ENCODE results near the gene MXD4.

Gene MXD4

GRCh38 chr4:2291705-2292645, 30.1 kb upstream of the MXD4 start:
- no peak for DNase-seq (ENCODE audit: low spot score)

DNA sequence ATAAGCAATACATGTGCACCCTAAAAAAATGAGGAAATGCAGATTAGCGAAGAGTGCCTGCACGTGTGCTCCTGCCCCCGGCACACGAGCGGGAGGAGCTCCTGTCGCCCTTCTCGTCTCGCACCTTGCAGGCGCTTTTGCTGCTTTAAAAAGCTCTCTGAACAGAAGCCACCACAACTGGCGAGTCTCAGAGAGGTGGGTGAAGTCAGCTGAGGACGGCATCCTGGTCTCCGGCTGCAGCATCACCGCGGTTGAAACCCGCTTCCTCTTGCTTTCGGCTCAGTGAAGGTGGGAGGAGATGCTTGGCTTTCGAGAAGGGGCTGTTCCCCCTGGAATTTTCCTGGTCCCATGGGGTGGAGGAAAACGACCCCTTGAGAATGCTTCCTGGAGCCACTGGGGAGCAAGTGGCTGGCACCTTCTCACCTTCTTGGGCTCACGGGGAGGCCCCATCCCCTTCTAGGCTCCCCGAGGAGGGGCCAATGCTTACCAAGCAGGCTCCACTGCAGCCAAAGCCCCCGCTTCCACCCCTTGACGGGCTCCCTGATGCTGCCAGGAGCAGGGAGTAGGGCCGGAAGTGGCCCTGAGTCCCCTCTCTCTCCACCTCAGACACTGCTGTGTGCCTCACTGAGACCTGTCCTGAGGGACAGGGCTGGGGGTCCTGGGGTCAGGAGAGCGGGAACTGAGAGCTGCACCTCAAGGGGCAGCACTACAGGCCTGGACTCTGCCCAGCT, 29.2 kb upstream of the MXD4 start:
- DNase-seq (ENCODE audit: low spot score), result peak; percentile 42

DNA sequence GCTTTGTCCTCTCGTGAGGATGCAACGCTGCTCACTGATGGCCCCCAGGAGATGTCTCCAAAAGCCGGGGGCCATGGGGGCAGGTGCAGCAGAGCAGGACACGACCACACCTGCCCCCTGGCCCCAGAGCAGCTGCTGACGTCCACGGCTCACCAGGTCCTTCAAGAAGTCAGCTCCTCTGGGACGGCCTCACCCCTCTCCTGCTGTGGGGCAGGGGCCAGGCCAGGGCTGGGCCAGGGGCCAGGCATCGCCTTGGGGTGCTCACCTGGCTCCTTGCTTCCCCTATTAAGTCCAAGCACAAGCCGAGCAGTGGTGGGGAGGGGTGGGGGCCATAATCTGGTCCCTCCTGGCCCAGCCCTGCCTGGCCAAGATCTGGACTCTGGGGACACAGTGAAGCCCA, 28.6 kb upstream of the MXD4 start:
- no peak for DNase-seq (ENCODE audit: low spot score)

- DNase-seq (ENCODE audit: low spot score), result no peak
Measured at GRCh38 chr4:2289955-2290333, 28.0 kb upstream of the MXD4 start.

DNA sequence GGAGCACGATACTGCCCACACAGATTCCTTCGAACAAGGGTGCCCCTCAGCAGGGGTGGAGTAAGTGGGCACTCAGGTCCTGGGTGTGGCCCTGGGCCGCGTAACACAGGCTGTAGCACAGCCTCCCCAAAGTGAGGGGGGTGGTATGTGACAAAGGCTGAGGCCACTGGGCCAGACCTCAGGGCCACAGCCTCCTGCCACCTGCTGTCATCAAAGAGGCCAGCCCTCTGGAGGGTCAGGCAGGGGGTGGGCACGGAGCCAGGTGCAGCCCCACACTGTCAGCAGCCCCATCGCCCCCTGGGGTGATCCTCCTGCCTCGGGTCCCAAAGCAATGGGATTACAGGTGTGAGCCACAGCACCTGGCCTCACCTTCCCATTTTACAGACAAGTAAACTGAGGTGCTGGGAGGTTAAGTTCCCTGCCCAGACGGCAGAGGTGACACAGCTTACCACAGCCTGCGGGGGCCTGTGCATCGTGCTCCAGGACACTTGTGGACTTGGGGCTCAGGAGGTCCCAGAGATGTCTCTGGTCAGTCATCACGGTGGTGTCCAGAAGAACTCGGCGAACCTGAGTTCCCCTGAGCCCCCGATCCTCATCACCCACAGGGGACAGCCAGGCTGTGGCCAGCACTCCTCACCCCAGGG, 27.5 kb upstream of the MXD4 start:
- DNase-seq (ENCODE audit: low spot score), result no peak

DNA sequence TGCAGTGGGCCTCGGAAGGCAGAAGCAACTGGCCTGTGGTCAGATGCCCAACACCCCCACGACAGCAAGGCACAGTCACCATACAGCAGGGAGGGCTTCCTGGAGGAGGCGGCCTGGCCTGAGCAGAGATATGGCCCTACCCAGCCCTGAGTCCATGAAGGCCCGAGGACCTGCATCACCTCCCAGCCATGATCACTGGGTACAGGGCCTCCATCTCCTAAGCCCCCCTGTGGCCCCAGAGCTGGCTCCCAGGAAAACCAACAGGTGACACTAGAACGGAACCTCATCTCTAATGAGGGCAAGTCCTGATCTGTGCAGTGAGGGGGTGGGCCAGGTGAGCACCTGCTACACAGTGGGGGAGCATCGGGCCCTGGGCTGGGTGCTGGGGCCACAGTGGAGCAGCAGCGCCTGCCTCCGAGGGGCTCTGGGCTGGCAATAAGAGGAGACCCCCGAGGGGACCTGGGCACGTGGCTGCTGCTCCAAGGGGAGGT, 26.2 kb upstream of the MXD4 start:
- DNase-seq (ENCODE audit: low spot score), result no peak

DNA sequence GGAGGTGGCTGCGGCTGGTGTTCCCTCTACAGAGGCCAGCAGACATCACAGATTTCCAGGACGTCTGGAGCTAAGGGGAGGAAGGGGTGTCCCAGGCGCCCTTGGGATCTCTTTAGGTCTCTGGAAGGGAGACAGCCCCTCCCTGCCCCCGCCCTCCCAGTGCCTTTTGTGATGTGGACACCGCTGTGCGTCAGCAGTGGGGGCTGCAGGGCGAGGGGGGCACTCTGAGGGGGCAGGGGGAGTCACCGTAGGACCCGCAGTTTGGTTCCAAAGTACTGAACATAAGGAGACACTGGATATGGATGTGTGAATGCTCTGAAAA, 25.6 kb upstream of the MXD4 start:
- no peak for DNase-seq (ENCODE audit: low spot score)

- DNase-seq (ENCODE audit: low spot score), result no peak
Measured at GRCh38 chr4:2286904-2287593, 25.1 kb upstream of the MXD4 start.

DNA sequence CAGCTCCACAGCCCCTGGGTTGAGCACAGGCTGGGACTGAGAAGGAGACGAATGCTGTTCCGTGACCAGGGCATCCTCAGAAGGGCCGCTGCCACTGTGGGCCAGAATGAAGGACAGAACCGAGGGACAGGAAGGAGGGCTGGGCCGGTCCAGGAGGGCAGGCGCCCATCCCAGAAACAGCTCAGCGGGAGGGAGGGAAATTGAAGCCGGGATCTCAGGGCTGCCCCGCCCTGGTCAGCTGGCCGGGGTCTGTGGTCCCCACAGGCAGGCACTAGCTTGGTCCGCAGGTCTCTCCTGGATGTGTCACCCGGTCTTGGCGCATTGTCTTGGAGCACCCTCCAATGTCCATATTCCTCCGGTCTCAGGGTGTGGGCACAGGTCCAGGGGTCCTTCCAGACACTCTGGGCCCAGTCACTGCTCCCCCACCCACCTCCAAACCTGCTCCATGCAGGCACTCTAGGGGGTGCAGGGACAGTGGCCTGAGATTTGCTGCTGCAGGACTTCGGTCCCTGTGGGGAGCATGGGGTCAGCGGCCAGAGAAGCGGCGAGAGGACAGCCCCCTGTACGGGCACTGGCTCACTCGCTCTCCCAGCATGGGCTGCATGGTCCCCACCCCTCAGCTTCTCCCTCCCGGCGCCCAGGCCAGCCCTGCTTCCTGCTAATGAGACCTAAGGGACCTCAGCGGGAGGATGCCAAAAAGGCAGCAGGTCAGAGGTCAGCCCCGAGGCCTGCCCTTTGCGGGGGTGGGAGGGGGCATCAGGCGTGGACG, 23.9 kb upstream of the MXD4 start:
- no peak for DNase-seq (ENCODE audit: low spot score)

GRCh38 chr4:2284934-2285612, 23.2 kb upstream of the MXD4 start:
- DNase-seq (ENCODE audit: low spot score), result no peak

- DNase-seq (ENCODE audit: low spot score), result no peak
Measured at GRCh38 chr4:2284161-2284933, 22.4 kb upstream of the MXD4 start.

GRCh38 chr4:2283199-2283711, 21.3 kb upstream of the MXD4 start:
- DNase-seq (ENCODE audit: low spot score), result no peak

DNA sequence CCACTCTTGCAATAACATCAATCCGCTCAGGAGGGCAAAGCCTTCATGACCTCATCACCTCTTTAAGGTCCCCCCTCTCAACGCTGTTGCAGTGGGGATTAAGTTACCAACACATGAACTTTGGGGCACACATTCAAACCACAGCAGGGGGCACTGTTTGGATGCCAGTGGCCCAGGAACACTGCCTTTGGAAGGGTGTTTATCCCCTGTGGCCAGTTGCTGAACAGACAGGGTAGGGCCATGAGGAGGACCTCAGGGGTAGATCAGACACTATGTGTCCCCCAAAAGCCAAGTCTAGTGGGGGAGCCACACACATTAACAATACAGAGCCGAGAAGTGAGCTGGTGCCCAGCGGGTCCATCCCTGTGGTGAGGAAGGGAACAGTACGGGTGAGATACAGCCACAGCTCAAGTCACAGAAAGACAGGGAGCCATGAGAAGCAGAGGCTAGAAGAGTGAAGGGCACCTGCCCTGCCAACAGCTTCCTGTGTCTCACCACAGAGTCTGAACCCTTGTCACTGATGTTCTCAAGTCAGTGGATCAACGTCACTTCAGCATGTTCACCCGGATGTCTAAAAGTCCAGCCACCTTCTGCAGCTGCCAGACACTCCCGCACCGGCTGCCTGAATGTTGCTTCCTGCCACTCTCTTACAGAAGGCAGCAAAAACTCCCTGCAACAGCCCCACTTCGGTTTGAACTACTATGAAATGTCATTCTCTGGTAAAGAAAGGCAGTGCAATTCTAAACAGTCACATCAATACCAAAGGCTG, 19.9 kb upstream of the MXD4 start:
- DNase-seq (ENCODE audit: low spot score), result no peak

DNA sequence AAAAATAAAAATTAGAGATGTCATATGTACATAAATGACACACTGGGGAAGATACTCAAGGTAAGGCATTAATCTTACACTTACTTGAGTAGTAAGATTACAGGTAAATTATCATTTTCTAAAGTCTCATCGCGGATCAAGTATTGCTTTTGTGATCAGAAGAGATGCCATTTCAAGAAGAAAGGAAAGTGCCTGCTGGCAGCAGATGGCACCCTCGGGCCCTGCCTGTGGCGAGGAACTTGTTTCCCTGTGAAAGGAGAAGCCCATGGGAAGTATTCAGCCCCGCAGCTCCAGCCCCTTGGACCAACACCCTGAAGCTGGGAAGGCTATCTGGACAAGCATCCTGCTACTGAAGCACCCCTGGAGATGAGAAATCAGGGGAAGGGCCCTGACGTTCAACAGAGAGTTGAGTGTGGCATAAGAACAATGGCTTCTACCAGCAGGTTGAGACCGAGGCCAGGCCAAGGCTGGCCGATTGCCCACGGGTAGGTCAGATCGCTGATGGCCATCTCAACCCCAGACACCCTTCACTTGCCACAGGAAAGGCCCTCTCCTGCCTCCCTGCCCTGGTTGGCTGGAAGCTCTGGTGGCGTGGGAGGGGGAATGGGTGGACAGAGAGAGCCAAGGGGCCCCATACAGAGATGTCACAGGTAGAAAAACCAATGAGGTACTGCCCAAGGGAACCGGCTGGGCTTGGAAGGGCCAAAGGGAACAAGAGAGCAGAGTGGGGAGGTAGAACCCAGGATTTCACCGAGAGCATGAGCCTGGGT, 18.8 kb upstream of the MXD4 start:
- DNase-seq (ENCODE audit: low spot score), result no peak

DNA sequence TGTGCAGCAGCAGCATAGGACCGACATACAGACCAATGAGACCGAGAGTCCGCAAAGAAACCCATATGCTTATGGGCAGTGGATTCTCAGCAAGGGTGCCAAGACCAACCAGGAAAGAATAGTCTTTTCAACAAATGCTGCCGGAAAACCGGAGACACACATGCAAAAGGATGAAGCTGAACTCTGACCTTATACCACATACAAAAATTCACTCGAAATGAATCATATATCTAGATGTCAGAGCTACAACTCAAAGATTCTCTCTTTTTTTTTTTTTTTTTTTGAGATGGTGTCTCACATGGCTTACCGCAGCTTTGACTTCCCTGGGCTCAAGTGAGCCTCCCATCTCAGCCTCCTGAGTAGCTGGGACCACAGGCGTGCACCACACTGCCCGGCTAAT, 16.0 kb upstream of the MXD4 start:
- no peak for DNase-seq (ENCODE audit: low spot score)

DNA sequence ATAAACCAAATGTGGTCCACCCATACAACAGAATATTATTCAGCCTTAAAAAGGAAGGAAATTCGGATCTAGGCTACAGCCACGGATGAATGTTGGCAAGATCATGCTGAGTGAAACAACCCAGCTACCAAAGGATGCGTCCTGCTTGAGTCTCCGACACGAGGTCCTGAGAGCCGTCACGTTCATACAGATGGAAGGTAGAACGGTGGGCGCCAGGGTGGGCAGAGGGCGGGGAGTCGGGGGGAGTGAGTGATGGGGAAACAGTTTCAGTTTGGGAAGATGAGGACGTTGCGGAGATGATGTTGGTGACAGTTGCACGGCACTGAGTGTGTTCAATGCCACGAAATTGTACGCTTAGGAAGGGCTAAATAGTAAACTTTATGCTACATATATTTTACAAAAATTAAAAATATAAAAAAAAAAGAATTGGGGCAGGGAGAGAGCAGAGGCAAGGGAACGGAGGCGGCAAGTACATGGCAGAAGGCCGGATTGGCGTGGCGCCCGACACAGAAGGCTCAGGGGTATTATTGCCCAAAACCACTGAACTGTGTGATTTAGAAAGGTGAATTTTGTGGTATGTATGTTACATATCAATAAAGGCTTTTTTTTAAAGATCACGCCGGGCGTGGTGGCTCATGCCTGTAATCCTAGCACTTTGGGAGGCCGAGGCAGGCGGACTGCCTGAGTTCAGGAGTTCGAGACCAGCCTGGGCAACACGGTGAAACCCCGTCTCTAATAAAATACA, 14.8 kb upstream of the MXD4 start:
- no peak for DNase-seq (ENCODE audit: low spot score)

GRCh38 chr4:2275546-2276251, 13.8 kb upstream of the MXD4 start:
- no peak for DNase-seq (ENCODE audit: low spot score)

All from putamen (tissue), 1 donor.